H9 (cell line): ENCODE results near the gene AMOTL1. TPM values are rescaled to one million over a fixed set of nuclear protein-coding genes. Genes with fewer than 3 reads are reported as not detected.

Source experiments
- DNase-seq: peaks from one replicate; pipeline ENCODE4 v3.0.0-alpha.2; 2017
- H2AFZ ChIP-seq: one replicate; pipeline ENCODE4 v1.6.1; 2013; ENCODE audit warnings: mild to moderate bottlenecking, low read length, control low read depth, moderate library complexity
- H2AK5ac ChIP-seq: 2 replicates; pipeline ENCODE4 v1.6.1; 2013; ENCODE audit warnings: low read length, control low read depth, mixed read lengths; ENCODE audit not compliant: insufficient read length
- H2BK120ac ChIP-seq: one replicate; pipeline ENCODE4 v1.6.1; 2013; ENCODE audit warnings: low read depth, mild to moderate bottlenecking, low read length, control low read depth, inconsistent platforms; ENCODE audit not compliant: poor library complexity, severe bottlenecking
- H2BK12ac ChIP-seq: 2 replicates; pipeline ENCODE4 v1.6.1; 2013; ENCODE audit warnings: low read length, control low read depth, mixed read lengths, low read depth; ENCODE audit not compliant: insufficient read length
- H2BK15ac ChIP-seq: 2 replicates; pipeline ENCODE4 v1.6.1; 2013; ENCODE audit warnings: low read depth, low read length, control low read depth
- H2BK20ac ChIP-seq: one replicate; pipeline ENCODE4 v1.6.1; 2013; ENCODE audit warnings: low read depth, mild to moderate bottlenecking, low read length, control low read depth, inconsistent platforms; ENCODE audit not compliant: poor library complexity, severe bottlenecking
- H2BK5ac ChIP-seq: 2 replicates; pipeline ENCODE4 v1.6.1; 2013; ENCODE audit warnings: low read length, control low read depth, mixed read lengths; ENCODE audit not compliant: insufficient read length
- H3K14ac ChIP-seq: 2 replicates; pipeline ENCODE4 v1.6.1; 2013; ENCODE audit warnings: low read length, control low read depth; ENCODE audit not compliant: insufficient read depth
- H3K18ac ChIP-seq: 2 replicates; pipeline ENCODE4 v1.6.1; 2013; ENCODE audit warnings: low read depth, mild to moderate bottlenecking, mixed read lengths, low read length, control low read depth; ENCODE audit not compliant: insufficient read length
- H3K23ac ChIP-seq: 2 replicates; pipeline ENCODE4 v1.6.1; 2013; ENCODE audit warnings: low read length, control low read depth, mixed read lengths, low read depth; ENCODE audit not compliant: insufficient read length
- H3K23me2 ChIP-seq: 2 replicates; pipeline ENCODE4 v1.6.1; 2013; ENCODE audit warnings: low read depth, mild to moderate bottlenecking, mixed read lengths, low read length, control low read depth; ENCODE audit not compliant: insufficient read length, poor library complexity, severe bottlenecking
- H3K27ac ChIP-seq: 2 replicates; pipeline ENCODE4 v1.5.1; 2013; ENCODE audit warnings: low read length, control low read depth, mixed read lengths, low read depth; ENCODE audit not compliant: insufficient read length
- H3K27me3 ChIP-seq: 2 replicates; pipeline ENCODE4 v1.6.1; 2013; ENCODE audit warnings: low read length, control low read depth, inconsistent platforms; ENCODE audit not compliant: insufficient read depth
- H3K4ac ChIP-seq: 2 replicates; pipeline ENCODE4 v1.6.1; 2013; ENCODE audit warnings: low read depth, mild to moderate bottlenecking, control low read depth, inconsistent platforms, low read length, moderate library complexity
- H3K4me1 ChIP-seq: 2 replicates; pipeline ENCODE4 v1.6.1; 2013; ENCODE audit warnings: low read length, control low read depth, inconsistent platforms; ENCODE audit not compliant: insufficient read depth
- H3K4me2 ChIP-seq: 2 replicates; pipeline ENCODE4 v1.6.1; 2013; ENCODE audit warnings: low read length, control low read depth, mixed read lengths; ENCODE audit not compliant: insufficient read length, insufficient read depth
- H3K56ac ChIP-seq: 2 replicates; pipeline ENCODE4 v1.6.1; 2013; ENCODE audit warnings: low read depth, mild to moderate bottlenecking, mixed read lengths, low read length, control low read depth; ENCODE audit not compliant: insufficient read length
- H3K79me1 ChIP-seq: 2 replicates; pipeline ENCODE4 v1.6.1; 2013; ENCODE audit warnings: low read depth, mild to moderate bottlenecking, moderate library complexity, low read length, control low read depth, inconsistent platforms; ENCODE audit not compliant: insufficient read depth, poor library complexity, severe bottlenecking
- H3K79me2 ChIP-seq: 2 replicates; pipeline ENCODE4 v1.6.1; 2013; ENCODE audit warnings: low read length, control low read depth, inconsistent platforms; ENCODE audit not compliant: insufficient read depth
- H3K9ac ChIP-seq: 2 replicates; pipeline ENCODE4 v1.6.1; 2013; ENCODE audit warnings: low read length, control low read depth, mixed read lengths; ENCODE audit not compliant: insufficient read length; ENCODE audit errors: extremely low read depth
- H3K9me3 ChIP-seq: one replicate; pipeline ENCODE4 v1.6.1; 2013; ENCODE audit warnings: low read depth, low read length, inconsistent platforms; ENCODE audit not compliant: control insufficient read depth
- H3T11ph ChIP-seq: one replicate; pipeline ENCODE4 v1.6.1; 2013; ENCODE audit warnings: mild to moderate bottlenecking, low read length, control low read depth, inconsistent platforms
- H4K20me1 ChIP-seq: one replicate; pipeline ENCODE4 v1.6.1; 2013; ENCODE audit not compliant: control insufficient read depth, insufficient read length, insufficient read depth
- H4K5ac ChIP-seq: 2 replicates; pipeline ENCODE4 v1.6.1; 2013; ENCODE audit warnings: low read depth, mild to moderate bottlenecking, mixed read lengths, low read length, control low read depth; ENCODE audit not compliant: insufficient read length
- H4K8ac ChIP-seq: replicated peaks from 2 replicates; pipeline ENCODE4 v1.6.1; 2013; ENCODE audit warnings: low read length, control low read depth, mixed read lengths, low read depth; ENCODE audit not compliant: insufficient read length
- H4K91ac ChIP-seq: 2 replicates; pipeline ENCODE4 v1.6.1; 2013; ENCODE audit warnings: low read depth, mild to moderate bottlenecking, moderate library complexity, mixed read lengths, low read length, control low read depth; ENCODE audit not compliant: insufficient read length
- H3K27ac Mint-ChIP-seq, 3 experiments: 2 replicates in 2 of 3; 3 replicates in 1 of 3; pipeline ENCODE4 v1.8.0; 2020 to 2021; ENCODE audit warnings: mixed read lengths in 3 of 3, mild to moderate bottlenecking in 1 of 3, moderate library complexity in 1 of 3
- H3K27me3 Mint-ChIP-seq: 2 replicates; pipeline ENCODE4 v1.8.0; 2021; ENCODE audit warnings: low read depth, mild to moderate bottlenecking, moderate library complexity, mixed read lengths
- H3K36me3 Mint-ChIP-seq, 3 experiments: 2 replicates in 2 of 3; 3 replicates in 1 of 3; pipeline ENCODE4 v1.8.0; 2020 to 2021; ENCODE audit warnings: low read depth in 3 of 3, mixed read lengths in 3 of 3; ENCODE audit not compliant: insufficient read depth in 1 of 3
- H3K4me1 Mint-ChIP-seq, 2 experiments: 2 replicates each; pipeline ENCODE4 v1.8.0; 2020; ENCODE audit warnings: mixed read lengths in 2 of 2
- H3K4me3 Mint-ChIP-seq, 2 experiments: 2 replicates in 1 of 2; 3 replicates in 1 of 2; pipeline ENCODE4 v1.8.0; 2020 to 2021; ENCODE audit warnings: mild to moderate bottlenecking in 2 of 2, mixed read lengths in 2 of 2, moderate library complexity in 1 of 2
- H3K9me3 Mint-ChIP-seq, 2 experiments: 2 replicates in 1 of 2; 3 replicates in 1 of 2; pipeline ENCODE4 v1.8.0; 2020; ENCODE audit warnings: mild to moderate bottlenecking in 2 of 2, mixed read lengths in 2 of 2, moderate library complexity in 1 of 2
- WGBS: extraction: QIAGEN DNeasy Blood & Tissue Kit; methylation state at CpG from one replicate; pipeline ENCODE4 v1.1.7; 2013; ENCODE audit warnings: missing lambda C conversion rate, low lambda C conversion rate, mixed read lengths; ENCODE audit not compliant: insufficient read length; ENCODE audit errors: extremely low coverage; 5-methylcytosine and 5-hydroxymethylcytosine counted together
- total RNA-seq: library from RNA; stranded (reverse); gene quantifications from 2 replicates; pipeline ENCODE4 v1.2.1, GENCODE V29; 2021
- TF ChIP-seq, protein P1 (sequence below): fragments of 200-600 bp; sonication (generic); conservative IDR thresholded peaks from 3 replicates; pipeline ENCODE4 v1.8.0; 2021; ENCODE audit warnings: antibody characterized with exemption, mild to moderate bottlenecking

Gene AMOTL1
- total RNA-seq, 1 experiment from 2014 or later = 18.5 TPM

DNA sequence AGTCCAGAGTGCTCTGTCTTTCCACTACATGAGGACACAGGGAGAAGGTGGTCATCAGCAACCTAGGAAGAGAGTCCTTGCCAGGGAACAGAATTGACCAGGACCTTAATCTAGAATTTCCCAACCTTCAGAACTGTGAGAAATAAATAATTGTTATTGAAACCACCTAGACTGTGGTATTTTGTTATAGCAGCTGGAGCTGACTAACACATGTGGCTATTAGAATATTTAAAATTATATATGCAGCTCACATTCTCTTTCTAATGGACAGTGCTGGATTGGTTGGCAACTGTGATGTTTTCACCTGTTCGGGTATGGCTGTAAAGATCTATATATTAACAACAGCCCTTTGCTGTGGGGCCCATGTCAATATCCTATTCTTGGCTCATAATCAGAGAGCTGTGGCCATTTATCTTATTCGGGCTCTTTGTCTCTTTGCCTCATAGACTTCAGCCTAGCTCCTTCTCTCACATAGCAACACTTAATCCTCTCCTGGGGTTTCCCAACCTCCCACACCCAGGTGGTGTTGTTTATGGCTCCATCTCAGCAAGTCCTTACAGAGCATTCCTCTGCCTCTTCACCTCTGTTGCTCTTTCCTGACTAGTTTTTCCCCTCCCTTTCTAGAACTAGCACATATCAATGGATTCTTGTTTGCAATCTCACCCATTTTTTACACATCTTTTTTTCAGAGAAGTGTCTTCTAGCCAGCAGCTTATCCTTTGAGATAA is 46.4 kb upstream of the AMOTL1 start:
- no peaks in the 10 kb centered on the region for H3K23me2 ChIP-seq
- H3K4me3 Mint-ChIP-seq = no peak overlapping the region
- no peak overlapping the region for H3K27ac ChIP-seq
- no peaks in the 10 kb centered on the region for H4K20me1 ChIP-seq
- H2BK20ac ChIP-seq = no peak overlapping the region
- DNase-seq = no peak
- H3K4me1 Mint-ChIP-seq = peaks cover 8 to 15% of the 10 kb centered on the region in 2 experiments
- no peaks in the 10 kb centered on the region for H3K4me1 ChIP-seq
- TF ChIP-seq, protein P1, sequence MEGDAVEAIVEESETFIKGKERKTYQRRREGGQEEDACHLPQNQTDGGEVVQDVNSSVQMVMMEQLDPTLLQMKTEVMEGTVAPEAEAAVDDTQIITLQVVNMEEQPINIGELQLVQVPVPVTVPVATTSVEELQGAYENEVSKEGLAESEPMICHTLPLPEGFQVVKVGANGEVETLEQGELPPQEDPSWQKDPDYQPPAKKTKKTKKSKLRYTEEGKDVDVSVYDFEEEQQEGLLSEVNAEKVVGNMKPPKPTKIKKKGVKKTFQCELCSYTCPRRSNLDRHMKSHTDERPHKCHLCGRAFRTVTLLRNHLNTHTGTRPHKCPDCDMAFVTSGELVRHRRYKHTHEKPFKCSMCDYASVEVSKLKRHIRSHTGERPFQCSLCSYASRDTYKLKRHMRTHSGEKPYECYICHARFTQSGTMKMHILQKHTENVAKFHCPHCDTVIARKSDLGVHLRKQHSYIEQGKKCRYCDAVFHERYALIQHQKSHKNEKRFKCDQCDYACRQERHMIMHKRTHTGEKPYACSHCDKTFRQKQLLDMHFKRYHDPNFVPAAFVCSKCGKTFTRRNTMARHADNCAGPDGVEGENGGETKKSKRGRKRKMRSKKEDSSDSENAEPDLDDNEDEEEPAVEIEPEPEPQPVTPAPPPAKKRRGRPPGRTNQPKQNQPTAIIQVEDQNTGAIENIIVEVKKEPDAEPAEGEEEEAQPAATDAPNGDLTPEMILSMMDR = no peak
- H2AFZ ChIP-seq = no peak overlapping the region
- H2BK120ac ChIP-seq = no peak overlapping the region
- no peak overlapping the region for H3T11ph ChIP-seq
- no peaks in the 10 kb centered on the region for H3K79me1 ChIP-seq
- H3K23ac ChIP-seq = no peak overlapping the region
- H3K79me2 ChIP-seq = no peaks in the 10 kb centered on the region
- H3K14ac ChIP-seq = no peak overlapping the region
- no peak overlapping the region for H3K18ac ChIP-seq
- H3K9me3 Mint-ChIP-seq = peaks cover 8 to 9% of the 10 kb centered on the region in 2 experiments; a peak in 4 of 5 replicates
- peaks cover 0 to 8% (median 5%) of the 10 kb centered on the region in 3 experiments; a peak in 4 of 7 replicates for H3K36me3 Mint-ChIP-seq
- no peak overlapping the region for H3K4ac ChIP-seq
- H2AK5ac ChIP-seq = no peak overlapping the region
- no peak overlapping the region for H4K91ac ChIP-seq
- no peak overlapping the region for H2BK12ac ChIP-seq
- no peaks in the 10 kb centered on the region for H3K9me3 ChIP-seq
- H2BK5ac ChIP-seq = no peak overlapping the region
- peaks cover 2% of the 10 kb centered on the region for H3K27me3 Mint-ChIP-seq
- WGBS = no CpG with 5 or more reads among the region's 2 CpGs
- H3K56ac ChIP-seq = no peak overlapping the region
- H3K9ac ChIP-seq = no peak overlapping the region
- no peak overlapping the region for H4K5ac ChIP-seq
- H4K8ac ChIP-seq = no peak overlapping the region
- peak overlapping the region in 1 of 3 experiments; percentile 6; a peak in 1 of 7 replicates for H3K27ac Mint-ChIP-seq
- no peak overlapping the region for H3K4me2 ChIP-seq
- H3K27me3 ChIP-seq = no peaks in the 10 kb centered on the region
- no peak overlapping the region for H2BK15ac ChIP-seq
